GM12878 (cell line): ENCODE measurements around the gene GABRB1. TPM values are rescaled to one million over a fixed set of nuclear protein-coding genes. Genes with fewer than 3 reads are reported as not detected.

ENCODE experiments used
- ATAC-seq: fragments of 200-7000 bp; cut with Tn5 transposase; 3 replicates; pipeline ENCODE4 v1.9.1; 2020; ENCODE audit warnings: mild to moderate bottlenecking, moderate library complexity
- BruUV-seq: library from RNA; stranded (reverse); fragments of 400-500 nt; replicated peaks from 2 replicates; lab custom pipeline; 2021; lab: Mats Ljungman, UMichigan
- CTCF ChIA-PET: fragments of 300-600 bp; sonication (Branson Sonifier 250); formaldehyde crosslinking; extraction: SDS; loops from one replicate; lab custom pipeline; 2021; ENCODE audit warnings: inconsistent platforms; lab: Yijun Ruan, JAX
- POLR2A ChIA-PET: fragments of 350-600 bp; formaldehyde crosslinking; extraction: SDS; loops from one replicate; lab custom pipeline; 2021; ENCODE audit warnings: inconsistent platforms; lab: Charles Lee
- RAD21 ChIA-PET: fragments of 300-600 bp; sonication (Branson Sonifier 250); formaldehyde crosslinking; loops from one replicate; lab custom pipeline; 2023; ENCODE audit warnings: antibody characterized with exemption; ENCODE audit not compliant: unreplicated experiment; lab: Charles Lee
- SMC1A ChIA-PET: fragments of 300-600 bp; sonication (Branson Sonifier 250); formaldehyde crosslinking; loops from one replicate; lab custom pipeline; 2023; ENCODE audit not compliant: unreplicated experiment, uncharacterized antibody; lab: Charles Lee
- DNase-seq: peaks from one replicate; pipeline ENCODE4 v3.0.0-alpha.2; 2011; ENCODE audit warnings: low read depth, low spot score
- FAIRE-seq: peaks from 3 replicates; lab custom pipeline; 2011; peaks lifted over from hg19 to GRCh38; lab: Jason Lieb, UNC
- H2AFZ ChIP-seq: 2 replicates; pipeline ENCODE4 v1.6.0; 2011; ENCODE audit warnings: low read depth, low read length, control low read depth; ENCODE audit not compliant: control insufficient read depth
- H3K27ac ChIP-seq: 2 replicates; pipeline ENCODE4 v1.5.1; 2011; ENCODE audit warnings: control low read depth; ENCODE audit not compliant: control insufficient read depth, insufficient read depth
- H3K27me3 ChIP-seq, 2 experiments: replicated peaks in 1 of 2; 2 replicates each; pipeline versions ENCODE4 v1.6.0 to v1.6.1; 2011; ENCODE audit warnings: low read length in 1 of 2; ENCODE audit not compliant: control insufficient read depth in 2 of 2, insufficient read depth in 2 of 2
- H3K36me3 ChIP-seq, 2 experiments: 2 replicates each; pipeline ENCODE4 v1.5.1; 2011; ENCODE audit warnings: low read length in 1 of 2; ENCODE audit not compliant: control insufficient read depth in 2 of 2, insufficient read depth in 2 of 2
- H3K4me1 ChIP-seq: 2 replicates; pipeline ENCODE4 v1.6.1; 2011; ENCODE audit warnings: mild to moderate bottlenecking, low read length, moderate library complexity, mixed read lengths; ENCODE audit not compliant: control insufficient read depth, insufficient read depth
- H3K4me2 ChIP-seq: 2 replicates; pipeline ENCODE4 v1.6.0; 2011; ENCODE audit warnings: control low read depth; ENCODE audit not compliant: control insufficient read depth, insufficient read depth
- H3K4me3 ChIP-seq: fragments of 200-600 bp; sonication (generic); 2 replicates; pipeline ENCODE4 v1.5.1; 2016
- H3K79me2 ChIP-seq: 2 replicates; pipeline ENCODE4 v1.6.0; 2011; ENCODE audit warnings: low read length; ENCODE audit not compliant: control insufficient read depth, insufficient read depth
- H3K9ac ChIP-seq: 2 replicates; pipeline ENCODE4 v1.8.0; 2011; ENCODE audit warnings: low read length, control low read depth, mixed read lengths; ENCODE audit not compliant: control insufficient read depth, insufficient read depth
- H3K9me3 ChIP-seq: replicated peaks from 3 replicates; pipeline ENCODE4 v1.5.1; 2011; ENCODE audit warnings: mild to moderate bottlenecking, low read length; ENCODE audit not compliant: control insufficient read depth, insufficient read depth
- H4K20me1 ChIP-seq: 2 replicates; pipeline ENCODE4 v1.6.0; 2011; ENCODE audit not compliant: control insufficient read depth, insufficient read depth
- BRCA1 ChIP-seq: IDR thresholded peaks from 2 replicates; pipeline ENCODE4 v1.6.1; 2011; ENCODE audit warnings: low read depth, low read length, improper control_type of control experiment
- CBFB ChIP-seq: IDR thresholded peaks from 2 replicates; pipeline ENCODE4 v1.6.1; 2016; ENCODE audit warnings: antibody characterized with exemption, low read depth
- HDAC2 ChIP-seq: fragments of 200-600 bp; sonication (generic); IDR thresholded peaks from 2 replicates; pipeline ENCODE4 v1.6.1; 2017
- MTA3 ChIP-seq: IDR thresholded peaks from 2 replicates; pipeline ENCODE4 v1.6.1; 2012; ENCODE audit warnings: low read length, inconsistent platforms, borderline replicate concordance
- NFYA ChIP-seq: IDR thresholded peaks from 2 replicates; pipeline ENCODE4 v1.6.1; 2011; ENCODE audit warnings: low read depth, mild to moderate bottlenecking, low read length, improper control_type of control experiment, borderline replicate concordance
- SREBF2 ChIP-seq: IDR thresholded peaks from 2 replicates; pipeline ENCODE4 v1.6.1; 2012; ENCODE audit warnings: mild to moderate bottlenecking, low read length
- whole genome bisulfite sequencing: methylation state at CpG from one replicate; pipeline ENCODE4 v1.1.6; 2016; ENCODE audit warnings: low lambda C conversion rate; ENCODE audit not compliant: insufficient replicate concordance, insufficient coverage; ENCODE audit errors: missing lambda C conversion rate; 5-methylcytosine and 5-hydroxymethylcytosine counted together
- in situ Hi-C: fragments of 300-500 bp; cut with MboI; formaldehyde crosslinking; loops from 9 replicates; pipeline ENCODE4 v1.14.3; 2018; ENCODE audit warnings: mixed read lengths
- intact Hi-C: fragments of 100-400 bp; cut with micrococcal nuclease; formaldehyde crosslinking; loops from one replicate; pipeline ENCODE4 v1.14.2; 2022; ENCODE audit not compliant: unreplicated experiment
- polyA plus RNA-seq, 11 experiments: library from polyadenylated mRNA; depleted of rRNA in 4 of 11; unstranded in 6 of 11; stranded (reverse) in 5 of 11; fragments of >200 nt; fragmentation: Nextera tagmentation in 4 of 11; fragmentation: Illumina TruSeq in 1 of 11; extraction: Ambion mirVana in 4 of 11; extraction: Trizol in 1 of 11; gene quantifications; 1 replicate in 1 of 11; 2 replicates in 10 of 11; pipeline versions ENCODE4 v1.2.1 to v1.2.3, GENCODE V29; 2011 to 2016; ENCODE audit warnings: inconsistent platforms in 2 of 11, missing spikeins in 2 of 11, low read depth in 1 of 11
- total RNA-seq, 4 experiments: library from RNA; depleted of rRNA in 3 of 4; stranded (reverse); fragments of >200 nt in 3 of 4; fragmentation: Illumina TruSeq in 1 of 4; extraction: Trizol in 1 of 4; gene quantifications; 2 replicates each; pipeline versions ENCODE4 v1.2.1 to v1.2.3, GENCODE V29; 2013 to 2021
- TF ChIP-seq, protein P1 (sequence below): fragments of 450-650 bp; IDR thresholded peaks from 2 replicates; pipeline ENCODE4 v1.6.1; 2016; ENCODE audit warnings: mild to moderate bottlenecking

The GABRB1 gene
- total and polyA plus RNA-seq, 10 of the 15 experiments (the other 5 are each of a cell fraction or from before 2014, with no cell fraction given), result 0.13 to 0.92 TPM; not detected in 8

DNA sequence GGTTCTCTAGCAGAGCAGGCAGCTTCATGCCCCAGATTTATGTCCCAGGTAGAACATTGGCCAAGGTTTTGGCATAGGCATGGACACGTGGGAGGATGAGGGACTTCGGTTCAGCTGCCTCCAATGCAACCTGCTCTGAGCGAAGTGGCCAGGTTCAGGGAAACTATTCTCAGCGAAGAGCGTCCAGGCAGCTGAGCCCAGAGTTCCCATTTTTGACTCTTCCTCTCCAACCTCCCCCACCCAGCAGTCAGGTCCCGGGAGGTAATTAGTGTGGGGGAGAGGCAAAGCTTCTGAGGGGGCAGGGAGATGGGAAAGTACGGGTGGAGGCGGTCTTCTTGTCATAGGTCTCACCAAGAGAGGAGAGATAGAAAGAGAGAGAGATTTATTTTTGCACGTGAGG is 39.0 kb upstream of the GABRB1 start:
- FAIRE-seq, result no peak
- intact Hi-C loops (no loop called here), in situ Hi-C loops (no loop called here)
- Histone ChIP-seq H3K27me3 (peaks cover 6 to 9% of the 10 kb centered on the region in 2 experiments), H3K79me2 (no peaks in the 10 kb centered on the region), H3K27ac (no peak overlapping the region), H2AFZ (no peak overlapping the region), H3K36me3 (no peaks in the 10 kb centered on the region), H3K4me1 (no peaks in the 10 kb centered on the region), H3K4me3 (no peak overlapping the region), H3K4me2 (no peak overlapping the region), H3K9ac (no peak overlapping the region), H3K9me3 (no peaks in the 10 kb centered on the region), H4K20me1 (no peaks in the 10 kb centered on the region)
- CTCF ChIA-PET, result interaction anchor here (1.0 to 1.5 kb wide), 7 partner anchors 9 to 130 kb away, joined by 3 to 4 read pairs (median 3); no protein-coding TSS in a partner anchor
- DNase-seq, result no peak
- RAD21 ChIA-PET, result interaction anchor here (1.3 to 1.8 kb wide), 3 partner anchors 12 to 130 kb away, joined by 5 to 10 read pairs (median 6); no protein-coding TSS in a partner anchor
- 33% methylated on average over 9 of the region's 9 CpGs for WGBS
- SMC1A ChIA-PET, result interaction anchor here (0.6 to 15.2 kb wide), 6 partner anchors 10 to 47 kb away, joined by 3 to 132 read pairs (median 5); no protein-coding TSS in a partner anchor
- BruUV-seq, result no TSS peak
- POLR2A ChIA-PET, result interaction anchor here (0.5 to 2.4 kb wide), 7 partner anchors 8 to 21 kb away, joined by 3 to 14 read pairs (median 3); no protein-coding TSS in a partner anchor
- ATAC-seq, result no peak
- TF ChIP-seq CBFB (no peak), MTA3 (no peak), NFYA (no peak), SREBF2 (no peak), HDAC2 (no peak), BRCA1 (no peak)
- TF ChIP-seq, protein P1, sequence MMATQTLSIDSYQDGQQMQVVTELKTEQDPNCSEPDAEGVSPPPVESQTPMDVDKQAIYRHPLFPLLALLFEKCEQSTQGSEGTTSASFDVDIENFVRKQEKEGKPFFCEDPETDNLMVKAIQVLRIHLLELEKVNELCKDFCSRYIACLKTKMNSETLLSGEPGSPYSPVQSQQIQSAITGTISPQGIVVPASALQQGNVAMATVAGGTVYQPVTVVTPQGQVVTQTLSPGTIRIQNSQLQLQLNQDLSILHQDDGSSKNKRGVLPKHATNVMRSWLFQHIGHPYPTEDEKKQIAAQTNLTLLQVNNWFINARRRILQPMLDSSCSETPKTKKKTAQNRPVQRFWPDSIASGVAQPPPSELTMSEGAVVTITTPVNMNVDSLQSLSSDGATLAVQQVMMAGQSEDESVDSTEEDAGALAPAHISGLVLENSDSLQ, result no peak
